Breast epithelium (tissue), 4 donors: Measurements from ENCODE around the gene LZTFL1. TPM values are rescaled to one million over a fixed set of nuclear protein-coding genes. Genes with fewer than 3 reads are reported as not detected.

ENCODE experiments used
- DNase-seq, 2 donors: peaks; one replicate each; pipeline ENCODE4 v3.0.0-alpha.2; 2019; ENCODE audit warnings: low spot score in 2 of 2
- H3K27ac ChIP-seq, 2 donors: fragments of 200-600 bp; sonication (generic) in 1 of 2; one replicate each; pipeline ENCODE4 v1.5.1; 2016 to 2019; ENCODE audit warnings: mild to moderate bottlenecking in 1 of 2
- H3K27me3 ChIP-seq, 2 donors: fragments of 200-600 bp; sonication (generic) in 1 of 2; one replicate each; pipeline versions ENCODE4 v1.5.1 to v1.6.0; 2017 to 2019; ENCODE audit warnings: control low read depth in 1 of 2, mild to moderate bottlenecking in 1 of 2
- H3K36me3 ChIP-seq: fragments of 200-600 bp; one replicate; pipeline ENCODE4 v1.5.1; 2019
- H3K4me1 ChIP-seq, 2 donors: fragments of 200-600 bp; sonication (generic); one replicate each; pipeline ENCODE4 v1.5.1; 2016 to 2019; ENCODE audit warnings: control low read depth in 1 of 2
- H3K4me3 ChIP-seq, 3 donors: fragments of 200-600 bp; sonication (generic); 1 replicate in 2 of 3; 2 replicates in 1 of 3; pipeline ENCODE4 v1.5.1; 2016 to 2019; ENCODE audit warnings: mild to moderate bottlenecking in 3 of 3, moderate library complexity in 2 of 3
- H3K9me3 ChIP-seq, 2 donors: fragments of 200-600 bp; sonication (generic) in 1 of 2; one replicate each; pipeline ENCODE4 v1.5.1; 2016 to 2019; ENCODE audit warnings: control low read depth in 1 of 2
- CTCF ChIP-seq, 3 donors: fragments of 450-650 bp; IDR thresholded peaks; one replicate each; pipeline ENCODE4 v1.5.1; 2016 to 2017; ENCODE audit warnings: antibody characterized with exemption in 3 of 3, mild to moderate bottlenecking in 3 of 3, moderate library complexity in 3 of 3
- POLR2A ChIP-seq: fragments of 450-650 bp; IDR thresholded peaks from one replicate; pipeline ENCODE4 v1.6.1; 2016; ENCODE audit warnings: antibody characterized with exemption, mild to moderate bottlenecking, moderate library complexity
- POLR2AphosphoS5 ChIP-seq, 3 donors: sonication (generic); formaldehyde crosslinking; IDR thresholded peaks; one replicate each; pipeline ENCODE4 v1.6.1; 2017; ENCODE audit warnings: antibody characterized with exemption in 3 of 3
- intact Hi-C: fragments of 100-400 bp; cut with DNase I; formaldehyde crosslinking; loops from one replicate; pipeline ENCODE4 v1.15.1; 2023; ENCODE audit warnings: low total_unique reads
- total RNA-seq, 3 donors: library from RNA; depleted of rRNA; stranded (reverse); fragments of >200 nt; gene quantifications; one replicate each; pipeline ENCODE4 v1.1.0, GENCODE V29; 2016

Gene LZTFL1
- total RNA-seq, 3 donors from 2014 or later = 17.0 to 39.2 (median 22.1) TPM

- no peak for DNase-seq
- intact Hi-C loops = no loop called here
- Histone ChIP-seq H3K4me1 (no peaks in the 10 kb centered on the region), H3K27ac (no peak overlapping the region), H3K4me3 (no peak overlapping the region), H3K9me3 (no peaks in the 10 kb centered on the region), H3K27me3 (no peaks in the 10 kb centered on the region), H3K36me3 (no peaks in the 10 kb centered on the region)
- TF ChIP-seq POLR2AphosphoS5 (IDR thresholded peaks at IDR 0.05) (no peak), CTCF (IDR thresholded peaks at IDR 0.05) (no peak), POLR2A (no peak)
These were observed 45.4 kb upstream of the LZTFL1 start for GRCh38 chr3:45887285-45887684.

GRCh38 chr3:45885979-45886705 is 44.2 kb upstream of the LZTFL1 start, which contains the start of gene CCR9:
CCR9 (plus strand) TSS chr3:45886543; CDS start chr3:45894934, 8,391 bp downstream.
- H3K9me3 ChIP-seq = no peaks in the 10 kb centered on the region
- intact Hi-C loops = no loop called here
- no peaks in the 10 kb centered on the region for H3K36me3 ChIP-seq
- H3K27ac ChIP-seq = no peak within 1 kb of the TSS
- no peaks in the 10 kb centered on the region for H3K4me1 ChIP-seq
- no peak for DNase-seq
- H3K27me3 ChIP-seq = no peaks in the 10 kb centered on the region
- TF ChIP-seq POLR2A (no peak), POLR2AphosphoS5 (IDR thresholded peaks at IDR 0.05) (no peak)
- no peak within 1 kb of the TSS for H3K4me3 ChIP-seq

- no peaks in the 10 kb centered on the region for H3K27me3 ChIP-seq
- no peaks in the 10 kb centered on the region for H3K9me3 ChIP-seq
- no peak overlapping the region for H3K27ac ChIP-seq
- no peaks in the 10 kb centered on the region for H3K4me1 ChIP-seq
- no peak for DNase-seq
- no peak overlapping the region for H3K4me3 ChIP-seq
- TF ChIP-seq POLR2AphosphoS5 (IDR thresholded peaks at IDR 0.05) (no peak), POLR2A (no peak), CTCF (IDR thresholded peaks at IDR 0.05) (no peak)
- H3K36me3 ChIP-seq = no peaks in the 10 kb centered on the region
- intact Hi-C loops = no loop called here
These were observed 42.7 kb upstream of the LZTFL1 start for GRCh38 chr3:45884368-45885201.

GRCh38 chr3:45881078-45882022 is 39.4 kb upstream of the LZTFL1 start:
- no peaks in the 10 kb centered on the region for H3K27me3 ChIP-seq
- DNase-seq = no peak
- H3K4me1 ChIP-seq = no peaks in the 10 kb centered on the region
- H3K4me3 ChIP-seq = no peak overlapping the region
- H3K36me3 ChIP-seq = no peaks in the 10 kb centered on the region
- H3K9me3 ChIP-seq = no peaks in the 10 kb centered on the region
- H3K27ac ChIP-seq = no peak overlapping the region
- no peak for TF ChIP-seq POLR2AphosphoS5 (IDR thresholded peaks at IDR 0.05)
- no peak for TF ChIP-seq POLR2A
- no peak for TF ChIP-seq CTCF (IDR thresholded peaks at IDR 0.05)
- intact Hi-C loops = no loop called here

GRCh38 chr3:45880725-45881077 is 38.8 kb upstream of the LZTFL1 start:
- Histone ChIP-seq H3K9me3 (no peaks in the 10 kb centered on the region), H3K27ac (no peak overlapping the region), H3K27me3 (no peaks in the 10 kb centered on the region), H3K4me1 (no peaks in the 10 kb centered on the region), H3K4me3 (no peak overlapping the region), H3K36me3 (no peaks in the 10 kb centered on the region)
- intact Hi-C loops = no loop called here
- DNase-seq = no peak
- TF ChIP-seq POLR2A (no peak), POLR2AphosphoS5 (IDR thresholded peaks at IDR 0.05) (no peak), CTCF (IDR thresholded peaks at IDR 0.05) (no peak)
